GM23338 (cell line): ENCODE data around the gene ZNF256. TPM values are rescaled to one million over a fixed set of nuclear protein-coding genes. Genes with fewer than 3 reads are reported as not detected.

Experiments used
- ATAC-seq: fragments of 200-7000 bp; cut with Tn5 transposase; 3 replicates; pipeline ENCODE4 v1.9.1; 2020
- DNase-seq: peaks from one replicate; pipeline ENCODE4 v3.0.0-alpha.2; 2015; ENCODE audit warnings: low spot score
- H2AFZ ChIP-seq: fragments of 200-600 bp; sonication (generic); 2 replicates; pipeline ENCODE4 v1.8.0; 2016; ENCODE audit warnings: antibody characterized with exemption, mild to moderate bottlenecking, moderate library complexity
- H3F3A ChIP-seq: fragments of 200-600 bp; sonication (generic); replicated peaks from 2 replicates; pipeline ENCODE4 v1.8.0; 2017; ENCODE audit warnings: antibody characterized with exemption, mixed run types, low read depth
- H3K27ac ChIP-seq: fragments of 200-600 bp; sonication (generic); 2 replicates; pipeline ENCODE4 v1.6.1; 2016; ENCODE audit warnings: low read depth
- H3K27me3 ChIP-seq: fragments of 200-600 bp; sonication (generic); 2 replicates; pipeline ENCODE4 v1.8.0; 2016; ENCODE audit warnings: mild to moderate bottlenecking, mixed run types, moderate library complexity; ENCODE audit not compliant: insufficient read depth
- H3K36me3 ChIP-seq: fragments of 200-600 bp; sonication (generic); 2 replicates; pipeline ENCODE4 v1.8.0; 2016; ENCODE audit warnings: mild to moderate bottlenecking; ENCODE audit not compliant: insufficient read depth
- H3K4me1 ChIP-seq: fragments of 200-600 bp; sonication (generic); 2 replicates; pipeline ENCODE4 v1.8.0; 2016; ENCODE audit warnings: mild to moderate bottlenecking, moderate library complexity; ENCODE audit not compliant: insufficient read depth
- H3K4me2 ChIP-seq: fragments of 200-600 bp; sonication (generic); 2 replicates; pipeline ENCODE4 v1.7.1; 2017; ENCODE audit warnings: mixed run types
- H3K4me3 ChIP-seq: fragments of 200-600 bp; sonication (generic); 2 replicates; pipeline ENCODE4 v1.6.1; 2016; ENCODE audit warnings: mixed run types
- H3K79me2 ChIP-seq: fragments of 200-600 bp; sonication (generic); replicated peaks from 2 replicates; pipeline ENCODE4 v1.8.0; 2017; ENCODE audit warnings: mild to moderate bottlenecking; ENCODE audit not compliant: insufficient read depth
- H3K9me2 ChIP-seq: fragments of 200-600 bp; sonication (generic); 2 replicates; pipeline ENCODE4 v1.8.0; 2017; ENCODE audit not compliant: insufficient read depth
- H4K20me1 ChIP-seq: fragments of 200-600 bp; sonication (generic); replicated peaks from 2 replicates; pipeline ENCODE4 v1.8.0; 2017; ENCODE audit warnings: mild to moderate bottlenecking; ENCODE audit not compliant: insufficient read depth
- H3K27ac Mint-ChIP-seq: 2 replicates; pipeline ENCODE4 v1.8.0; 2020; ENCODE audit warnings: inconsistent platforms, mild to moderate bottlenecking, moderate library complexity, mixed read lengths
- H3K27me3 Mint-ChIP-seq: 3 replicates; pipeline ENCODE4 v1.8.0; 2022; ENCODE audit warnings: low read depth, mild to moderate bottlenecking, moderate library complexity, mixed read lengths, inconsistent platforms; ENCODE audit not compliant: insufficient read depth, poor library complexity
- H3K36me3 Mint-ChIP-seq: 3 replicates; pipeline ENCODE4 v1.8.0; 2021; ENCODE audit warnings: low read depth, mild to moderate bottlenecking, inconsistent platforms, moderate library complexity, mixed read lengths
- H3K4me1 Mint-ChIP-seq: 3 replicates; pipeline ENCODE4 v1.8.0; 2020; ENCODE audit warnings: mild to moderate bottlenecking, inconsistent platforms, mixed read lengths
- H3K4me3 Mint-ChIP-seq: 3 replicates; pipeline ENCODE4 v1.8.0; 2021; ENCODE audit warnings: moderate library complexity, mild to moderate bottlenecking, inconsistent platforms, mixed read lengths
- H3K9me3 Mint-ChIP-seq: 3 replicates; pipeline ENCODE4 v1.8.0; 2020; ENCODE audit warnings: moderate library complexity, mild to moderate bottlenecking, inconsistent platforms, mixed read lengths
- POLR2AphosphoS5 ChIP-seq: IDR thresholded peaks from 2 replicates; pipeline ENCODE4 v1.6.1; 2016; ENCODE audit warnings: antibody characterized with exemption, low read depth
- ZNF331 ChIP-seq: fragments of 250-450 bp; sonication (Bioruptor Pico); IDR thresholded peaks from 2 replicates; pipeline ENCODE4 v1.5.0; 2020; ENCODE audit warnings: low read depth, mild to moderate bottlenecking, moderate library complexity
- polyA plus RNA-seq: library from polyadenylated mRNA; unstranded; fragments of >200 nt; fragmentation: Nextera tagmentation; extraction: Ambion mirVana; gene quantifications from 2 replicates; pipeline ENCODE4 v1.2.1, GENCODE V29; 2016
- total RNA-seq: library from RNA; depleted of rRNA; stranded (reverse); fragments of >200 nt; shearing (Covaris generic); gene quantifications from 2 replicates; pipeline ENCODE4 v1.2.3, GENCODE V29; 2014
- TF ChIP-seq, protein P1 (sequence below): fragments of 250-450 bp; sonication (Bioruptor Pico); IDR thresholded peaks from 2 replicates; pipeline ENCODE4 v1.5.0; 2020; ENCODE audit warnings: mild to moderate bottlenecking, moderate library complexity
- TF ChIP-seq, protein P2 (sequence below), 2 experiments: fragments of 200-600 bp in 1 of 2; sonication (generic) in 1 of 2; conservative IDR thresholded peaks; 2 replicates each; pipeline versions ENCODE4 v1.5.1 to v1.6.1; 2016 to 2017; ENCODE audit warnings: antibody characterized with exemption in 2 of 2, low read depth in 2 of 2, mild to moderate bottlenecking in 2 of 2, moderate library complexity in 1 of 2

Gene ZNF256
- total and polyA plus RNA-seq, 2 experiments from 2014 or later: 8.8 to 16.2 TPM

GRCh38 chr19:57946316-57946715 lies 1.2 kb downstream of the ZNF256 start:
- Histone ChIP-seq H4K20me1 (peaks cover 21% of the 10 kb centered on the region), H2AFZ (no peak overlapping the region), H3K9me2 (0 out of 2 replicates have a peak, but pooled peaks cover under 1% of the 10 kb centered on the region), H3K4me3 (peak overlapping the region; percentile 98), H3K4me2 (peak overlapping the region; percentile 100), H3K27me3 (no peaks in the 10 kb centered on the region), H3K36me3 (peaks cover 9% of the 10 kb centered on the region; the same call in 1 of the 2 replicates), H3K27ac (no peak overlapping the region), H3K4me1 (peaks cover 8% of the 10 kb centered on the region), H3K79me2 (peaks cover 53% of the 10 kb centered on the region), H3F3A (no peaks in the 10 kb centered on the region)
- Mint-ChIP-seq H3K27me3 (peaks cover 10% of the 10 kb centered on the region), H3K36me3 (peaks cover 44% of the 10 kb centered on the region), H3K4me3 (peak overlapping the region; percentile 97), H3K27ac (no peak overlapping the region; the same call in 1 of the 2 replicates), H3K9me3 (peaks cover 25% of the 10 kb centered on the region), H3K4me1 (peaks cover 12% of the 10 kb centered on the region)
- TF ChIP-seq, protein P1, sequence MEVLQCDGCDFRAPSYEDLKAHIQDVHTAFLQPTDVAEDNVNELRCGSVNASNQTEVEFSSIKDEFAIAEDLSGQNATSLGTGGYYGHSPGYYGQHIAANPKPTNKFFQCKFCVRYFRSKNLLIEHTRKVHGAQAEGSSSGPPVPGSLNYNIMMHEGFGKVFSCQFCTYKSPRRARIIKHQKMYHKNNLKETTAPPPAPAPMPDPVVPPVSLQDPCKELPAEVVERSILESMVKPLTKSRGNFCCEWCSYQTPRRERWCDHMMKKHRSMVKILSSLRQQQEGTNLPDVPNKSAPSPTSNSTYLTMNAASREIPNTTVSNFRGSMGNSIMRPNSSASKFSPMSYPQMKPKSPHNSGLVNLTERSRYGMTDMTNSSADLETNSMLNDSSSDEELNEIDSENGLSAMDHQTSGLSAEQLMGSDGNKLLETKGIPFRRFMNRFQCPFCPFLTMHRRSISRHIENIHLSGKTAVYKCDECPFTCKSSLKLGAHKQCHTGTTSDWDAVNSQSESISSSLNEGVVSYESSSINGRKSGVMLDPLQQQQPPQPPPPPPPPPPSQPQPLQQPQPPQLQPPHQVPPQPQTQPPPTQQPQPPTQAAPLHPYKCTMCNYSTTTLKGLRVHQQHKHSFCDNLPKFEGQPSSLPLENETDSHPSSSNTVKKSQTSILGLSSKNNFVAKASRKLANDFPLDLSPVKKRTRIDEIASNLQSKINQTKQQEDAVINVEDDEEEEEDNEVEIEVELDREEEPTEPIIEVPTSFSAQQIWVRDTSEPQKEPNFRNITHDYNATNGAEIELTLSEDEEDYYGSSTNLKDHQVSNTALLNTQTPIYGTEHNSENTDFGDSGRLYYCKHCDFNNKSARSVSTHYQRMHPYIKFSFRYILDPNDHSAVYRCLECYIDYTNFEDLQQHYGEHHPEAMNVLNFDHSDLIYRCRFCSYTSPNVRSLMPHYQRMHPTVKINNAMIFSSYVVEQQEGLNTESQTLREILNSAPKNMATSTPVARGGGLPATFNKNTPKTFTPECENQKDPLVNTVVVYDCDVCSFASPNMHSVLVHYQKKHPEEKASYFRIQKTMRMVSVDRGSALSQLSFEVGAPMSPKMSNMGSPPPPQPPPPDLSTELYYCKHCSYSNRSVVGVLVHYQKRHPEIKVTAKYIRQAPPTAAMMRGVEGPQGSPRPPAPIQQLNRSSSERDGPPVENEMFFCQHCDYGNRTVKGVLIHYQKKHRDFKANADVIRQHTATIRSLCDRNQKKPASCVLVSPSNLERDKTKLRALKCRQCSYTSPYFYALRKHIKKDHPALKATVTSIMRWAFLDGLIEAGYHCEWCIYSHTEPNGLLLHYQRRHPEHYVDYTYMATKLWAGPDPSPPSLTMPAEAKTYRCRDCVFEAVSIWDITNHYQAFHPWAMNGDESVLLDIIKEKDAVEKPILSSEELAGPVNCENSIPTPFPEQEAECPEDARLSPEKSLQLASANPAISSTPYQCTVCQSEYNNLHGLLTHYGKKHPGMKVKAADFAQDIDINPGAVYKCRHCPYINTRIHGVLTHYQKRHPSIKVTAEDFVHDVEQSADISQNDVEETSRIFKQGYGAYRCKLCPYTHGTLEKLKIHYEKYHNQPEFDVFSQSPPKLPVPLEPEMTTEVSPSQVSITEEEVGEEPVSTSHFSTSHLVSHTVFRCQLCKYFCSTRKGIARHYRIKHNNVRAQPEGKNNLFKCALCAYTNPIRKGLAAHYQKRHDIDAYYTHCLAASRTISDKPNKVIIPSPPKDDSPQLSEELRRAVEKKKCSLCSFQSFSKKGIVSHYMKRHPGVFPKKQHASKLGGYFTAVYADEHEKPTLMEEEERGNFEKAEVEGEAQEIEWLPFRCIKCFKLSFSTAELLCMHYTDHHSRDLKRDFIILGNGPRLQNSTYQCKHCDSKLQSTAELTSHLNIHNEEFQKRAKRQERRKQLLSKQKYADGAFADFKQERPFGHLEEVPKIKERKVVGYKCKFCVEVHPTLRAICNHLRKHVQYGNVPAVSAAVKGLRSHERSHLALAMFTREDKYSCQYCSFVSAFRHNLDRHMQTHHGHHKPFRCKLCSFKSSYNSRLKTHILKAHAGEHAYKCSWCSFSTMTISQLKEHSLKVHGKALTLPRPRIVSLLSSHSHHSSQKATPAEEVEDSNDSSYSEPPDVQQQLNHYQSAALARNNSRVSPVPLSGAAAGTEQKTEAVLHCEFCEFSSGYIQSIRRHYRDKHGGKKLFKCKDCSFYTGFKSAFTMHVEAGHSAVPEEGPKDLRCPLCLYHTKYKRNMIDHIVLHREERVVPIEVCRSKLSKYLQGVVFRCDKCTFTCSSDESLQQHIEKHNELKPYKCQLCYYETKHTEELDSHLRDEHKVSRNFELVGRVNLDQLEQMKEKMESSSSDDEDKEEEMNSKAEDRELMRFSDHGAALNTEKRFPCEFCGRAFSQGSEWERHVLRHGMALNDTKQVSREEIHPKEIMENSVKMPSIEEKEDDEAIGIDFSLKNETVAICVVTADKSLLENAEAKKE (CRISPR knock-in tag): no peak
- no peak for TF ChIP-seq POLR2AphosphoS5
- TF ChIP-seq ZNF331 (CRISPR knock-in tag): no peak
- TF ChIP-seq, protein P2, sequence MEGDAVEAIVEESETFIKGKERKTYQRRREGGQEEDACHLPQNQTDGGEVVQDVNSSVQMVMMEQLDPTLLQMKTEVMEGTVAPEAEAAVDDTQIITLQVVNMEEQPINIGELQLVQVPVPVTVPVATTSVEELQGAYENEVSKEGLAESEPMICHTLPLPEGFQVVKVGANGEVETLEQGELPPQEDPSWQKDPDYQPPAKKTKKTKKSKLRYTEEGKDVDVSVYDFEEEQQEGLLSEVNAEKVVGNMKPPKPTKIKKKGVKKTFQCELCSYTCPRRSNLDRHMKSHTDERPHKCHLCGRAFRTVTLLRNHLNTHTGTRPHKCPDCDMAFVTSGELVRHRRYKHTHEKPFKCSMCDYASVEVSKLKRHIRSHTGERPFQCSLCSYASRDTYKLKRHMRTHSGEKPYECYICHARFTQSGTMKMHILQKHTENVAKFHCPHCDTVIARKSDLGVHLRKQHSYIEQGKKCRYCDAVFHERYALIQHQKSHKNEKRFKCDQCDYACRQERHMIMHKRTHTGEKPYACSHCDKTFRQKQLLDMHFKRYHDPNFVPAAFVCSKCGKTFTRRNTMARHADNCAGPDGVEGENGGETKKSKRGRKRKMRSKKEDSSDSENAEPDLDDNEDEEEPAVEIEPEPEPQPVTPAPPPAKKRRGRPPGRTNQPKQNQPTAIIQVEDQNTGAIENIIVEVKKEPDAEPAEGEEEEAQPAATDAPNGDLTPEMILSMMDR (conservative IDR thresholded peaks at IDR 0.05; ENCODE audit: low read depth in 2 of 2): no peak
- ATAC-seq (no peak), DNase-seq (no peak)
